T-helper 2 cell treated with Interferon-gamma antibody and Interleukin-4, amounts not matched to agents 5 μg/mL and 100 μg/mL, for 36 hours (primary cell): ENCODE data around the gene CST9L.
"Not testable (repeated sequence)": the region's sequence is repeated elsewhere in the genome, so short reads cannot be mapped to it uniquely, and the experiment has no call there.

ENCODE experiments used
- DNase-seq: peaks from one replicate; pipeline ENCODE4 v3.0.0; 2021; ENCODE audit warnings: low spot score
- H3K27ac Mint-ChIP-seq: one replicate; pipeline ENCODE4 v1.8.0; 2021; ENCODE audit warnings: mild to moderate bottlenecking, mixed read lengths
- H3K27me3 Mint-ChIP-seq: one replicate; pipeline ENCODE4 v1.8.0; 2021; ENCODE audit warnings: low read depth, mixed read lengths
- H3K36me3 Mint-ChIP-seq: one replicate; pipeline ENCODE4 v1.8.0; 2021; ENCODE audit warnings: low read depth, mixed read lengths
- H3K4me1 Mint-ChIP-seq: one replicate; pipeline ENCODE4 v1.8.0; 2021; ENCODE audit warnings: low read depth, mixed read lengths
- H3K4me3 Mint-ChIP-seq: one replicate; pipeline ENCODE4 v1.8.0; 2022; ENCODE audit warnings: mild to moderate bottlenecking, moderate library complexity, mixed read lengths
- H3K9me3 Mint-ChIP-seq: one replicate; pipeline ENCODE4 v1.8.0; 2021; ENCODE audit warnings: mixed read lengths

Gene CST9L

GRCh38 chr20:23581833-23582232 is 13.5 kb upstream of the CST9L start:
- not testable (repeated sequence) for H3K27me3 Mint-ChIP-seq, H3K9me3 Mint-ChIP-seq, H3K4me3 Mint-ChIP-seq, H3K4me1 Mint-ChIP-seq, H3K36me3 Mint-ChIP-seq, H3K27ac Mint-ChIP-seq, DNase-seq

GRCh38 chr20:23574977-23575376 is 6.7 kb upstream of the CST9L start:
- H3K27ac Mint-ChIP-seq: no peak overlapping the region

GRCh38 chr20:23570178-23570760 is 2.0 kb upstream of the CST9L start:
- Mint-ChIP-seq H3K4me1 (no peaks in the 10 kb centered on the region), H3K9me3 (no peaks in the 10 kb centered on the region), H3K27me3 (peaks cover 9% of the 10 kb centered on the region), H3K27ac (no peak overlapping the region), H3K4me3 (no peak overlapping the region), H3K36me3 (no peaks in the 10 kb centered on the region)
- DNase-seq: no peak

More at GRCh38 chr20:23574977-23575376, 6.7 kb upstream of the CST9L start:
- DNase-seq: no peak
- Mint-ChIP-seq H3K4me3 (no peak overlapping the region), H3K36me3 (no peaks in the 10 kb centered on the region), H3K27me3 (peaks cover 9% of the 10 kb centered on the region), H3K4me1 (no peaks in the 10 kb centered on the region), H3K9me3 (no peaks in the 10 kb centered on the region)

- Mint-ChIP-seq H3K4me3 (no peak overlapping the region), H3K9me3 (no peaks in the 10 kb centered on the region), H3K27ac (no peak overlapping the region), H3K27me3 (peaks cover 9% of the 10 kb centered on the region), H3K36me3 (no peaks in the 10 kb centered on the region), H3K4me1 (no peaks in the 10 kb centered on the region)
- DNase-seq: no peak
Measured at GRCh38 chr20:23569570-23569969, 1.3 kb upstream of the CST9L start.

- Mint-ChIP-seq H3K4me1 (no peaks in the 10 kb centered on the region), H3K27ac (no peak overlapping the region), H3K4me3 (no peak overlapping the region), H3K27me3 (peaks cover 9% of the 10 kb centered on the region), H3K9me3 (no peaks in the 10 kb centered on the region), H3K36me3 (no peaks in the 10 kb centered on the region)
- DNase-seq: no peak
Measured at GRCh38 chr20:23568971-23569330, 667 bp upstream of the CST9L start.

- H3K27ac Mint-ChIP-seq: no peak overlapping the region
- no peaks in the 10 kb centered on the region for H3K36me3 Mint-ChIP-seq
- H3K27me3 Mint-ChIP-seq: no peaks in the 10 kb centered on the region
- H3K4me1 Mint-ChIP-seq: no peaks in the 10 kb centered on the region
- no peak for DNase-seq
- peaks cover 5% of the 10 kb centered on the region for H3K9me3 Mint-ChIP-seq
- H3K4me3 Mint-ChIP-seq: no peak overlapping the region
Measured at GRCh38 chr20:23566199-23566932, 1.9 kb downstream of the CST9L start.

GRCh38 chr20:23565503-23566045 is 2.7 kb downstream of the CST9L start:
- H3K4me1 Mint-ChIP-seq: no peaks in the 10 kb centered on the region
- H3K27ac Mint-ChIP-seq: no peak overlapping the region
- peaks cover 5% of the 10 kb centered on the region for H3K9me3 Mint-ChIP-seq
- no peak overlapping the region for H3K4me3 Mint-ChIP-seq
- no peaks in the 10 kb centered on the region for H3K27me3 Mint-ChIP-seq
- DNase-seq: no peak
- H3K36me3 Mint-ChIP-seq: no peaks in the 10 kb centered on the region

GRCh38 chr20:23564927-23565326 is 3.4 kb downstream of the CST9L start:
- H3K27ac Mint-ChIP-seq: no peak overlapping the region
- DNase-seq: no peak
- no peaks in the 10 kb centered on the region for H3K27me3 Mint-ChIP-seq
- no peaks in the 10 kb centered on the region for H3K4me1 Mint-ChIP-seq
- no peak overlapping the region for H3K4me3 Mint-ChIP-seq
- H3K9me3 Mint-ChIP-seq: peaks cover 7% of the 10 kb centered on the region
- no peaks in the 10 kb centered on the region for H3K36me3 Mint-ChIP-seq

- no peak overlapping the region for H3K27ac Mint-ChIP-seq
- no peaks in the 10 kb centered on the region for H3K36me3 Mint-ChIP-seq
- no peaks in the 10 kb centered on the region for H3K4me1 Mint-ChIP-seq
- no peak overlapping the region for H3K4me3 Mint-ChIP-seq
- no peaks in the 10 kb centered on the region for H3K27me3 Mint-ChIP-seq
- no peak for DNase-seq
- peaks cover 7% of the 10 kb centered on the region for H3K9me3 Mint-ChIP-seq
Measured at GRCh38 chr20:23562721-23563342, 5.5 kb downstream of the CST9L start.

GRCh38 chr20:23554401-23554800 is 13.9 kb downstream of the CST9L start:
- Mint-ChIP-seq H3K4me3 (no peak overlapping the region), H3K9me3 (no peaks in the 10 kb centered on the region), H3K27me3 (no peaks in the 10 kb centered on the region), H3K36me3 (no peaks in the 10 kb centered on the region), H3K4me1 (no peaks in the 10 kb centered on the region), H3K27ac (no peak overlapping the region)
- no peak for DNase-seq

- H3K4me3 Mint-ChIP-seq: no peak overlapping the region
- no peaks in the 10 kb centered on the region for H3K27me3 Mint-ChIP-seq
- no peak for DNase-seq
- H3K27ac Mint-ChIP-seq: no peak overlapping the region
- H3K9me3 Mint-ChIP-seq: no peaks in the 10 kb centered on the region
- H3K36me3 Mint-ChIP-seq: no peaks in the 10 kb centered on the region
- no peaks in the 10 kb centered on the region for H3K4me1 Mint-ChIP-seq
Measured at GRCh38 chr20:23551786-23552185, 16.5 kb downstream of the CST9L start.

- Mint-ChIP-seq H3K9me3 (no peaks in the 10 kb centered on the region), H3K27ac (no peak overlapping the region), H3K27me3 (no peaks in the 10 kb centered on the region), H3K4me1 (no peaks in the 10 kb centered on the region), H3K4me3 (no peak overlapping the region), H3K36me3 (no peaks in the 10 kb centered on the region)
- no peak for DNase-seq
Measured at GRCh38 chr20:23551383-23551782, 16.9 kb downstream of the CST9L start.

GRCh38 chr20:23550227-23550626 is 18.1 kb downstream of the CST9L start:
- H3K4me1 Mint-ChIP-seq: no peaks in the 10 kb centered on the region
- no peak overlapping the region for H3K27ac Mint-ChIP-seq
- no peak overlapping the region for H3K4me3 Mint-ChIP-seq
- H3K27me3 Mint-ChIP-seq: no peaks in the 10 kb centered on the region
- no peaks in the 10 kb centered on the region for H3K9me3 Mint-ChIP-seq
- no peaks in the 10 kb centered on the region for H3K36me3 Mint-ChIP-seq
- no peak for DNase-seq

- Mint-ChIP-seq H3K27ac (no peak overlapping the region), H3K4me1 (no peaks in the 10 kb centered on the region), H3K9me3 (no peaks in the 10 kb centered on the region), H3K4me3 (no peak overlapping the region), H3K36me3 (no peaks in the 10 kb centered on the region), H3K27me3 (no peaks in the 10 kb centered on the region)
- DNase-seq: no peak
Measured at GRCh38 chr20:23548408-23548807, 19.9 kb downstream of the CST9L start.
